ENCODE data around the gene DFFB.

The DFFB gene

DNA sequence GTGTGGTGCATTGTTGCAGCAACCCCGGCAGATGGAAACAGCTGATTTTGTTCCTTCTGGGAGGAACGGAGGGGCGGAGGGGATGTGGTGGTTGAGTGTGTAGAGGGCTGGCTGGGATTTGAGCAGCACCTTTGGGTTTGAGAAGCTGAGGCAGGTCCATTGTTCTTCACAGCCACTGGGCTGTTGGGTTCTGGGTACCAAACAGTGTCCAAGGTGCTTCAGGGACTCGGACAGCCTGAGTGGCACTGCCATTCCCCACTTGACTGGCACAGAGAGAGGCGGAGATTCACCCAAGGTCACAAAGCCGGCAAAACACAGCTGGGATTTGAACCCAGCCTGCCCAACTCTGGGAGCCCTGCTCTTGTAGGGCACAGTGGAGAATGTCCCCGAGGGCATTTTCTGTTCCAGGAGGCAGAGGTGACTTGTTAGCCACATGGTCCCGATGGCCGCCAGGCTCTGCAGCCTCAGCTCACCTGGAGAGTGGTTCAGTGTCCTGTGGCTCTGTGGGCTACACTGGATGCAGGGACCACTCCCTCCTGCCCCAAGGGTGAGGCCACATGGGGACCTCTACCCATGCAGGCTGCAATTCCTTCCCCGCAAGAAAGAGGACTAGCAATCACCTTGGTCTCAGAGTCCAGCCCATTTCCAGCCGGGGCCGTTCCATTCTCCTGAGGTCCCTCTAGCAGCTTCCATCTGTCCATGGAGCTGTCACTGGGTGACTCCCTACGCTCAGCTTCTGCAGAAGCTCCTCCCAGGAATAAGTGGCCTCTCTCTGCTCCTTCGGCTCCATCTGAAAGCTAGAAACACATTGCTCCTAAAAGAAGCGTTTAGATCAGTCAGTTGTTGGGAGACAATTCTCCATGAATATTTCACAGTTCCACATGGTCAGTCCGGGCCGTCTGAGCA lies 74.0 kb downstream of the DFFB start:
- no peak for DNase-seq

DNA sequence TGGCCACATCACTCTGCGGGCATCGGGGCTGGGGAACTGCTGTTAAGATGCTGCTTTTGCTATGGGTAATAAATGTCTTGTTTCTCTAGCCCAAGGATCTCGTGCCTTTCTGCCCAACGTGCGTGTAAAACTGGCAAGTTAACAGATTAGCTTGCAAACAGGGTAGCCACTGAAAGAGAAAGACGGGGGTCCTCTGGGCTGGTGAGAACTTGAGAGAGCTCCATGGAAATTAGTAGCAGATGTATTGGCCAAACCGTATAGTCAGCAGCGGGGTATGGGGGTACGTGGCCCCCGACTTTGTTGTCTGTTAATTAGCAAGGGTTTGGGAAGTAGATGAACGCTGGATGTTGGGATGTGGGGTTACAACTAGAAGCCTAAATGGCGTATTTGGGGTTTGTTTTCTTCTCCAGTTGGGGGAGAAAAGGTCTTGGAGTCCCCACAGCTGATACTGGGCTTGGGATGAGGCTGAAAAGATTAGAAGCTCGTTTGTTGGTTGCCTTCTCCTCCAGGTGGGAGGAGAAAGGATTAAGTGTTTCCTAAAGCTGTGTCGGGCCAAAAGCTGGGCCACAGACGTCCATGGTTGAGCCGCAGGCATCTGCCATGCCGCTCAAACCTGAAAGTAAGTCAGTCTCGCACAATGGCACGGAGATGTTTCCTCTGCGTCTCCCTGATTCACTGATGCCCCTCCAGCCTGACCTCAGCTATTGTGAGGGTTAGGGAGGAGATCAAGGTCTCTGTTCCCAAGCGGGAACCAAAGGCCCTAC lies 75.1 kb downstream of the DFFB start:
- no peak for DNase-seq
